Measurements from ENCODE around the gene FAM3B.

Gene FAM3B

GRCh38 chr21:41369920-41370839, 53.6 kb downstream of the FAM3B start:
- DNase-seq: peak in 1 of 4 experiments; percentile 54

- DNase-seq: no peak
These were observed 54.5 kb downstream of the FAM3B start for GRCh38 chr21:41370840-41371684.

GRCh38 chr21:41371685-41372030, 55.1 kb downstream of the FAM3B start:
- no peak for DNase-seq

- no peak for DNase-seq
These were observed 56.7 kb downstream of the FAM3B start for GRCh38 chr21:41373253-41373652.

GRCh38 chr21:41373763-41374162, 57.2 kb downstream of the FAM3B start:
- no peak for DNase-seq

GRCh38 chr21:41374177-41374712, 57.6 kb downstream of the FAM3B start:
- DNase-seq: no peak

- DNase-seq: no peak
These were observed 58.4 kb downstream of the FAM3B start for GRCh38 chr21:41374867-41375533.

- no peak for DNase-seq
These were observed 59.3 kb downstream of the FAM3B start for GRCh38 chr21:41375875-41376274.

- DNase-seq: no peak
These were observed 61.1 kb downstream of the FAM3B start for GRCh38 chr21:41377715-41378114.

GRCh38 chr21:41378849-41379248, 62.2 kb downstream of the FAM3B start:
- DNase-seq: no peak

- no peak for DNase-seq
These were observed 63.3 kb downstream of the FAM3B start for GRCh38 chr21:41379901-41380300.

- no peak for DNase-seq
These were observed 65.1 kb downstream of the FAM3B start for GRCh38 chr21:41381731-41382130.

GRCh38 chr21:41387042-41387819, 70.6 kb downstream of the FAM3B start:
- no peak for DNase-seq

GRCh38 chr21:41387824-41388223, 71.2 kb downstream of the FAM3B start:
- DNase-seq: no peak

- DNase-seq: no peak
These were observed 71.7 kb downstream of the FAM3B start for GRCh38 chr21:41388259-41388658.

GRCh38 chr21:41390043-41390639, 73.5 kb downstream of the FAM3B start:
- DNase-seq: no peak

- no peak for DNase-seq
These were observed 77.4 kb downstream of the FAM3B start for GRCh38 chr21:41393876-41394465.

GRCh38 chr21:41396558-41397075, 80.0 kb downstream of the FAM3B start:
- DNase-seq: no peak

- no peak for DNase-seq
These were observed 80.9 kb downstream of the FAM3B start for GRCh38 chr21:41397471-41397891.

GRCh38 chr21:41398251-41398650, 81.7 kb downstream of the FAM3B start:
- DNase-seq: no peak

GRCh38 chr21:41398831-41399230, 82.2 kb downstream of the FAM3B start:
- no peak for DNase-seq
